Measurements from ENCODE around the gene ZIM2.

Gene ZIM2

GRCh38 chr19:56769650-56770049, 70.9 kb downstream of the ZIM2 start:
- ChIA-PET CTCF (no interaction called here), POLR2A (no interaction called here)
- no peaks in the 10 kb centered on the region for H3K4me1 ChIP-seq (ENCODE audit: control insufficient read depth, insufficient read depth, low read length)
- H3K36me3 ChIP-seq (ENCODE audit: control insufficient read depth in 2 of 2, insufficient read depth in 1 of 2, low read length in 2 of 2), result no peaks in the 10 kb centered on the region
- TF ChIP-seq PRDM1 (tag by site-specific recombination; IDR thresholded peaks at IDR 0.05), result no peak
- H3K4me3 ChIP-seq (ENCODE audit: low read depth, low read length), result no peak overlapping the region
- H3K9me3 ChIP-seq (ENCODE audit: control insufficient read depth, insufficient read depth, low read depth, low read length), result peaks cover 2% of the 10 kb centered on the region
- H3K27ac ChIP-seq (ENCODE audit: extremely low read depth, low read depth, low read length), result no peak overlapping the region

- Histone ChIP-seq H3K4me3 (ENCODE audit: low read depth, low read length) (no peak overlapping the region), H3K27ac (ENCODE audit: extremely low read depth, low read depth, low read length) (no peak overlapping the region), H3K36me3 (ENCODE audit: control insufficient read depth in 2 of 2, insufficient read depth in 1 of 2, low read length in 2 of 2) (no peaks in the 10 kb centered on the region), H3K4me1 (ENCODE audit: control insufficient read depth, insufficient read depth, low read length) (no peaks in the 10 kb centered on the region), H3K9me3 (ENCODE audit: control insufficient read depth, insufficient read depth, low read depth, low read length) (peaks cover 2% of the 10 kb centered on the region)
- POLR2A ChIA-PET, result no interaction called here
- CTCF ChIA-PET, result interaction anchor here (1.0 kb wide), 1 partner anchor 36 kb away, joined by 4 read pairs; no protein-coding TSS in a partner anchor
- TF ChIP-seq ZNF16 (tag by site-specific recombination; IDR thresholded peaks at IDR 0.05; ENCODE audit: low read depth), result no peak
- no peak for TF ChIP-seq ZNF600 (tag by site-specific recombination; IDR thresholded peaks at IDR 0.05)
- TF ChIP-seq, protein P1, sequence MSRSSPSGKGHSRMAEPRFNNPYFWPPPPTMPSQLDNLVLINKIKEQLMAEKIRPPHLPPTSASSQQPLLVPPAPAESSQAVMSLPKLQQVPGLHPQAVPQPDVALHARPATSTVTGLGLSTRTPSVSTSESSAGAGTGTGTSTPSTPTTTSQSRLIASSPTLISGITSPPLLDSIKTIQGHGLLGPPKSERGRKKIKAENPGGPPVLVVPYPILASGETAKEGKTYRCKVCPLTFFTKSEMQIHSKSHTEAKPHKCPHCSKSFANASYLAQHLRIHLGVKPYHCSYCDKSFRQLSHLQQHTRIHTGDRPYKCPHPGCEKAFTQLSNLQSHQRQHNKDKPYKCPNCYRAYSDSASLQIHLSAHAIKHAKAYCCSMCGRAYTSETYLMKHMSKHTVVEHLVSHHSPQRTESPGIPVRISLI (tag by site-specific recombination; IDR thresholded peaks at IDR 0.05), result no peak
- no peak for TF ChIP-seq ZBTB48 (tag by site-specific recombination; IDR thresholded peaks at IDR 0.05)
- TF ChIP-seq, protein P2, sequence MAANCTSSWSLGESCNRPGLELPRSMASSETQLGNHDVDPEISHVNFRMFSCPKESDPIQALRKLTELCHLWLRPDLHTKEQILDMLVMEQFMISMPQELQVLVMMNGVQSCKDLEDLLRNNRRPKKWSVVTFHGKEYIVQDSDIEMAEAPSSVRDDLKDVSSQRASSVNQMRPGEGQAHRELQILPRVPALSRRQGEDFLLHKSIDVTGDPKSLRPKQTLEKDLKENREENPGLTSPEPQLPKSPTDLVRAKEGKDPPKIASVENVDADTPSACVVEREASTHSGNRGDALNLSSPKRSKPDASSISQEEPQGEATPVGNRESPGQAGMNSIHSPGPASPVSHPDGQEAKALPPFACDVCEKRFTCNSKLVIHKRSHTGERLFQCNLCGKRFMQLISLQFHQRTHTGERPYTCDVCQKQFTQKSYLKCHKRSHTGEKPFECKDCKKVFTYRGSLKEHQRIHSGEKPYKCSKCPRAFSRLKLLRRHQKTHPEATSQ (tag by site-specific recombination; IDR thresholded peaks at IDR 0.05), result no peak
- TF ChIP-seq ATF2 (tag by site-specific recombination; IDR thresholded peaks at IDR 0.05; ENCODE audit: low read depth), result no peak
- TF ChIP-seq ZFP69B (tag by site-specific recombination; IDR thresholded peaks at IDR 0.05), result no peak
- no peak for TF ChIP-seq ZNF585B (tag by site-specific recombination; IDR thresholded peaks at IDR 0.05)
- TF ChIP-seq ZNF792 (tag by site-specific recombination; IDR thresholded peaks at IDR 0.05), result no peak
- no peak for TF ChIP-seq ZNF2 (tag by site-specific recombination; IDR thresholded peaks at IDR 0.05)
- no peak for TF ChIP-seq ZEB2 (tag by site-specific recombination; IDR thresholded peaks at IDR 0.05)
Observed at GRCh38 chr19:56765137-56765536, 75.4 kb downstream of the ZIM2 start.

- ChIA-PET POLR2A (no interaction called here), CTCF (no interaction called here)
- Histone ChIP-seq H3K4me3 (ENCODE audit: low read depth, low read length) (no peak overlapping the region), H3K4me1 (ENCODE audit: control insufficient read depth, insufficient read depth, low read length) (no peaks in the 10 kb centered on the region), H3K9me3 (ENCODE audit: control insufficient read depth, insufficient read depth, low read depth, low read length) (peaks cover 2% of the 10 kb centered on the region), H3K27ac (ENCODE audit: extremely low read depth, low read depth, low read length) (no peak overlapping the region), H3K36me3 (ENCODE audit: control insufficient read depth in 2 of 2, insufficient read depth in 1 of 2, low read length in 2 of 2) (no peaks in the 10 kb centered on the region)
- TF ChIP-seq, protein P3, sequence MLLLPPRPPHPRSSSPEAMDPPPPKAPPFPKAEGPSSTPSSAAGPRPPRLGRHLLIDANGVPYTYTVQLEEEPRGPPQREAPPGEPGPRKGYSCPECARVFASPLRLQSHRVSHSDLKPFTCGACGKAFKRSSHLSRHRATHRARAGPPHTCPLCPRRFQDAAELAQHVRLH (tag by site-specific recombination; IDR thresholded peaks at IDR 0.05), result no peak
- TF ChIP-seq PATZ1 (tag by site-specific recombination; IDR thresholded peaks at IDR 0.05) (no peak), GLIS2 (tag by site-specific recombination; IDR thresholded peaks at IDR 0.05) (no peak), HOXC10 (CRISPR knock-in tag; IDR thresholded peaks at IDR 0.05) (no peak), ZNF529 (tag by site-specific recombination; IDR thresholded peaks at IDR 0.05; ENCODE audit: insufficient replicate concordance) (no peak), ZNF266 (tag by site-specific recombination; IDR thresholded peaks at IDR 0.05; ENCODE audit: low read depth) (no peak), KLF10 (tag by site-specific recombination; IDR thresholded peaks at IDR 0.05) (no peak), ZNF350 (tag by site-specific recombination; IDR thresholded peaks at IDR 0.05) (no peak), ZNF416 (tag by site-specific recombination; IDR thresholded peaks at IDR 0.05) (no peak), GLIS1 (tag by site-specific recombination; IDR thresholded peaks at IDR 0.05) (no peak), BCL11B (tag by site-specific recombination; IDR thresholded peaks at IDR 0.05; ENCODE audit: low read depth) (no peak), ZNF221 (tag by site-specific recombination; IDR thresholded peaks at IDR 0.05; ENCODE audit: borderline replicate concordance) (no peak)
- TF ChIP-seq, protein P4, sequence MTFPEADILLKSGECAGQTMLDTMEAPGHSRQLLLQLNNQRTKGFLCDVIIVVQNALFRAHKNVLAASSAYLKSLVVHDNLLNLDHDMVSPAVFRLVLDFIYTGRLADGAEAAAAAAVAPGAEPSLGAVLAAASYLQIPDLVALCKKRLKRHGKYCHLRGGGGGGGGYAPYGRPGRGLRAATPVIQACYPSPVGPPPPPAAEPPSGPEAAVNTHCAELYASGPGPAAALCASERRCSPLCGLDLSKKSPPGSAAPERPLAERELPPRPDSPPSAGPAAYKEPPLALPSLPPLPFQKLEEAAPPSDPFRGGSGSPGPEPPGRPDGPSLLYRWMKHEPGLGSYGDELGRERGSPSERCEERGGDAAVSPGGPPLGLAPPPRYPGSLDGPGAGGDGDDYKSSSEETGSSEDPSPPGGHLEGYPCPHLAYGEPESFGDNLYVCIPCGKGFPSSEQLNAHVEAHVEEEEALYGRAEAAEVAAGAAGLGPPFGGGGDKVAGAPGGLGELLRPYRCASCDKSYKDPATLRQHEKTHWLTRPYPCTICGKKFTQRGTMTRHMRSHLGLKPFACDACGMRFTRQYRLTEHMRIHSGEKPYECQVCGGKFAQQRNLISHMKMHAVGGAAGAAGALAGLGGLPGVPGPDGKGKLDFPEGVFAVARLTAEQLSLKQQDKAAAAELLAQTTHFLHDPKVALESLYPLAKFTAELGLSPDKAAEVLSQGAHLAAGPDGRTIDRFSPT (tag by site-specific recombination; IDR thresholded peaks at IDR 0.05), result no peak
Observed at GRCh38 chr19:56764196-56764695, 76.3 kb downstream of the ZIM2 start.
